ENCODE results near the gene IFITM10.

Gene IFITM10

GRCh38 chr11:1736447-1736992 lies 13.9 kb downstream of the IFITM10 start:
- no peak for DNase-seq

- no peak for DNase-seq
Observed at GRCh38 chr11:1735271-1735670, 15.1 kb downstream of the IFITM10 start.

GRCh38 chr11:1734641-1735081 lies 15.7 kb downstream of the IFITM10 start:
- no peak for DNase-seq

- no peak for DNase-seq
Observed at GRCh38 chr11:1733716-1734640, 16.4 kb downstream of the IFITM10 start.

GRCh38 chr11:1733009-1733715 lies 17.2 kb downstream of the IFITM10 start:
- no peak for DNase-seq

GRCh38 chr11:1732418-1733008 lies 17.9 kb downstream of the IFITM10 start:
- DNase-seq, result no peak

- no peak for DNase-seq
Observed at GRCh38 chr11:1731451-1732059, 18.8 kb downstream of the IFITM10 start.

GRCh38 chr11:1730059-1730629 lies 20.3 kb downstream of the IFITM10 start:
- DNase-seq, result no peak

- no peak for DNase-seq
Observed at GRCh38 chr11:1729692-1730011, 20.7 kb downstream of the IFITM10 start.

GRCh38 chr11:1728931-1729691 lies 21.3 kb downstream of the IFITM10 start:
- DNase-seq, result no peak

GRCh38 chr11:1728301-1728700 lies 22.1 kb downstream of the IFITM10 start:
- no peak for DNase-seq

- no peak for DNase-seq
Observed at GRCh38 chr11:1727861-1728260, 22.5 kb downstream of the IFITM10 start.

GRCh38 chr11:1727096-1727690 lies 23.2 kb downstream of the IFITM10 start:
- no peak for DNase-seq

- DNase-seq, result no peak
Observed at GRCh38 chr11:1719781-1720180, 30.6 kb downstream of the IFITM10 start.

GRCh38 chr11:1718326-1718725 lies 32.1 kb downstream of the IFITM10 start:
- DNase-seq, result no peak

GRCh38 chr11:1717745-1718144 lies 32.6 kb downstream of the IFITM10 start:
- no peak for DNase-seq

- no peak for DNase-seq
Observed at GRCh38 chr11:1714908-1715885, 35.2 kb downstream of the IFITM10 start.

- no peak for DNase-seq
Observed at GRCh38 chr11:1708716-1709115, 41.7 kb downstream of the IFITM10 start.

- no peak for DNase-seq
Observed at GRCh38 chr11:1707751-1708150, 42.6 kb downstream of the IFITM10 start.

Measured in DMS79 (cell line).